DMS79 (cell line): ENCODE measurements around the gene STAP2.

Experiments used
- DNase-seq: peaks from one replicate; lab custom pipeline; 2025; lab: John Stamatoyannopoulos, UW

STAP2 gene, protein sequence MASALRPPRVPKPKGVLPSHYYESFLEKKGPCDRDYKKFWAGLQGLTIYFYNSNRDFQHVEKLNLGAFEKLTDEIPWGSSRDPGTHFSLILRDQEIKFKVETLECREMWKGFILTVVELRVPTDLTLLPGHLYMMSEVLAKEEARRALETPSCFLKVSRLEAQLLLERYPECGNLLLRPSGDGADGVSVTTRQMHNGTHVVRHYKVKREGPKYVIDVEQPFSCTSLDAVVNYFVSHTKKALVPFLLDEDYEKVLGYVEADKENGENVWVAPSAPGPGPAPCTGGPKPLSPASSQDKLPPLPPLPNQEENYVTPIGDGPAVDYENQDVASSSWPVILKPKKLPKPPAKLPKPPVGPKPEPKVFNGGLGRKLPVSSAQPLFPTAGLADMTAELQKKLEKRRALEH

DNA sequence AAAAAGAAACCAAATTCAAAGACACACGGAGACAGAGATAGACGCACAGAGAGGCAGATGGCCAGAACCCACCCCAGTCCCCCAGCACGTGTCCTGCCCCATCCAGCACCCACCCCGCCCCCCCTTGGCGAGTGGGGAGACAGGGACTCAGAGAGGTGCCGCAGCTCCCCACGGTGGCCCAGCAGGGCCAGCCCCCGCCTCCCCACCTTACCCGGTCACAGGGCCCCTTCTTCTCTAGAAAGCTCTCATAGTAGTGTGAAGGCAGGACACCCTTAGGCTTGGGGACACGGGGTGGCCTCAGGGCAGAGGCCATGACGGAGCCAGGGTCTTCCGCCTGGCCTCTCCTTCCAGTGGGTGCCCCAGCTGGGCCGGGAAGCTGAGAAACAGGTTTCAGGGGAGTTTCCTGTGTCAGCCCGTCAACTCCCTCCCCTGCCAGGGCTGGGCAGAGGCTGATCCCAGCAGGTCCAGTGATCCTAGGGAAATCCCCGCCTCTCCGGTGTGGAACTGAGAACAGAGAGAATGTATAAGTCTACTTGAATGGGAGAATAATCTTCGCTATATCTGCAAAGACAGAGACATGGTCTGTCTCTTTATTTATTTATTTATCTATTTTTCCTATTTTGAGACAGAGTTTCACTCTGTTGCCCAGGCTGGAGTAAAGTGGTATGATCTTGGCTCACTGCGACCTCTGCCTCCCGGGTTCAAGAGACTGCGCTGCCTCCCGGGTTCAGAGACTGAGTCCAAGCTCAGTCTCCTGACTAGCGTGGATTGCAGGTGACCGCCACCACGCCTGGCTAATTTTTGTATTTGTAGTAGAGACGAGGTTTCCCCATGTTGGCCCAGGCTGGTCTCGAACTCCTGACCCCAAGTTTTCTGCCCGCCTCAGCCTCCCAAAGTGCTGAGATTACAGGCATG is at the start of gene STAP2:
TSS of gene STAP2 (minus strand) at position 387 of the 915 bp plus-strand sequence. CDS start at position 313, 74 bp downstream.
- no peak for DNase-seq

DNA sequence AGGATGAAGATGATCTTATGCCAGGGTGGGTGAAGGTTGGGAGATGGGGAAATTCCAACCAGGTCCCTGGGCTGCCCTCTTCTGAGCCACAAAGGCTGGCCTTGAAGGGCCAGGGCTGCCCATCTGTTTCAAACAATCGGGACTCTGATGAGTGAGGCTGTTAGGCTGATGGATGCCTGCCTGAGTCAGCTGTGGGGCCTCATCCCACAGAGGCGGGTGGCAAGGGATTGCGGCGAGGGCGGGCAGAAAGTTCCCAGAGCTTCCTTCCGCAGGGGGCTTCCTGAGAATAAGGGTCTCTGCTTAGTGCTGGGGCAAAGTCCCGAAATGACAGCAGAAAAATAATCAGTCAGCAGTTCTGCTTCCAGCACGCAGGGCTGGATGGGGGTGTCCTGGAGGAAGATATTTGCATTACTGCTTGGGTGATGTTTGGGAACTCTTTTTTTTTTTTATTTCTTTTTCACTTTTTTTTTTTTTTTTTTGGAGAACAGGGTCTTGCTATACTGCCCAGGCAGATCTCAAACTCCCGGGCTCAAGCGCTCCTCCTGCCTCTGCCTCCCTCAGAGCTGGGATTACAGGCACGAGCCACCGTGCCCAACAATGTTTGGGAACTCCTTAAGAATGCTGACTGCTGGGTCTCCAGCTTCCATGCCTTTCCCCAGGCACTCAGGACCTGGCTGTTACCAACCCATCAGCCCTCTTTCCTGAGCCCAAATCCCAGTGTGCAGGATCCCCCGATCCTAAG is 47.6 kb upstream of the STAP2 start:
- DNase-seq = no peak

GRCh38 chr19:4385291-4386040 is 46.8 kb upstream of the STAP2 start:
- no peak for DNase-seq

DNA sequence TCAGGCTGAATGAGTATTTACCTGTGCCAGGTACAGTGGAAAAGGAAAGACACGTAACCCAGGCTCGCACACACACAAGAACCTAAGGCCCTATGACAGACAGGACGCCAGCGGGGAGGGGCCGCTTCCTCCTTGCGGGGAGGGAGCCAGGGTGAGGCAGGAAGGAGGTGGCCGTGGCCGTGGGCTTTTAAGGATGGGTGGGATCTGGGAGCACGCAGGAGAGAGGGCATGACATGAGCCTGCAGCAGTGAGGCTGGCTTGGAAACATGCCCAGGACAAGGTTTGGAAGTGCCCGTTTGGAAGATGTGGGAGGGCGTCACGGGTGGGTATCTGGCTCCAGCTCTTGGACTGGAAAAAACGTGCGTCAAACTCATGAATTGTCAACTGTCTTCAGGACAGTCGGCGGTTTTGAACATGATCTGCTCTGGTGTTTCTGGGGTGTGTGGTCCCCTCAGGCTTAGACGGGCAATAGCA is 41.7 kb upstream of the STAP2 start:
- no peak for DNase-seq

DNA sequence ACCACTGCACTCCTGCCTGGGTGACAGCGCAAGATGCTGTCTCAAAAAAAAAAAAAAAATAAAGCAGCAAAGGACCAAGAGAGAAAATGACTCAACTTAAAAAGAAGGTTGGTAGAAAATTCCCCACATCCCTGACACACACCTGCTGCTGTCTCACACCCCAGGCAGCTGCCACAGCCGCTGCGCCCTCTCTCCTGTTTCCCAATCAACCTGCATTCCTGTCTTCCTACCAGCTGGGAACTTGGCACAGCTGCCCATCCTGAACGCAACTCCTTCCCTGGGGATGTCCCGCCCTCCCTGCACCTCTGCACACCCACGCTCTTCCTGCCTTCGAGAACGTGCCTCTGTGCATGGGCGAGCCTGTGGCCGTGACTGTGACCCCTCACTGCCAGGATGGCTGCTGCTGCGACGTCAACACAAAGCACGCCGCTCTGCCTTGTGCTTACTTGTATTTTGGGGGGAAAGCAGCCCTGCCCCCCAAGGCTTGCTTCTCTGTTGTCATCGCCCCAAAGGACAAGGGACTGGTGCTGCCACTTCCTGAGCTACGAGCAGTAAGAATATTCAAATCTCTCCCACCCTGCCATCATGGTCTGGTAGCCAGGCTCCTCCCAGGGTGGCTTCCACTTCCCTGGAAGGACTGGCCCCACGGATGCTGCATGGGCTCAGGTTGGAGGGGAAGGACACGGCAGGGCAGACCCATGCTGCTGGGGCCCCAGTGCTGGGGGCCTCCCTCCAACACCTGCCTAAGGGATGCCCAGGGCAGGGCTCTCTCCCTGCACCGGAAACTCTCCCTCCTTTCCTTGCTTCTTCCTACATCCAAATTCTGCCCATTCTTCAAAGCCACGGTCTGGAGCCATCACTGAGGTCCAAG is 41.0 kb upstream of the STAP2 start:
- no peak for DNase-seq

- no peak for DNase-seq
These were observed 40.3 kb upstream of the STAP2 start for GRCh38 chr19:4378886-4379285.

- no peak for DNase-seq
These were observed 38.6 kb upstream of the STAP2 start for GRCh38 chr19:4376991-4377781.

- DNase-seq = no peak
These were observed 38.0 kb upstream of the STAP2 start for GRCh38 chr19:4376671-4376990.

DNA sequence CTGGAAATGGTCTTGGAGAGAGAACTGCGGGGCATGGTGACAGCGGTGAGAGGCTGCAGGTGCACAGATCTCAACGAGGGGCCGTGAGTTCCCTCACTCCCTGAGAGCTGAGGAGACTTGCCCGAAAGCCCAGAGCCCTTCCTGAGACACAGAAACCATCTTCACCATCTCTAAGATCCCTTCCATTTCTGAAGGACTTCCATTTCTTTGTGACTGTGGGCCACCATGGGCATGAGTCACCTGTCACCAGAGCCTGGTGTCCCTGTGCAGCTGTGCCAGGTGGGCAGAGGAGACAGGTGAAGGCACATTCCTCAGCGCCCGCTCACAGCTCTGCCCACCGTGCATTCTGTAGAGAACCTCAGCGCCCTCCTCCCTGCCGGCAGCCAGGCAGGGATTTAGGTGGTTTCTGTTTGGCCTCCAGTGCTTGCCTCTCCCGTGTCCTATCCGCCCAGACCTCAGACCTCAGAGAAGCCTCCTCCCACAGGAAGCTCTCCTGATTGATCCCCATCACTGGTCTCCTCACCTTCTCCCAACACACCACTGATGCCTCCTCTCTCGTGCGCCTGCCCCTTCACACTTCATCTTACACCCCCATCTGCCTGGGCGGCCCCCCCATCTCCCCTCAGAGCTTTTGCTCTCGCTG is 37.5 kb upstream of the STAP2 start:
- DNase-seq = no peak

DNA sequence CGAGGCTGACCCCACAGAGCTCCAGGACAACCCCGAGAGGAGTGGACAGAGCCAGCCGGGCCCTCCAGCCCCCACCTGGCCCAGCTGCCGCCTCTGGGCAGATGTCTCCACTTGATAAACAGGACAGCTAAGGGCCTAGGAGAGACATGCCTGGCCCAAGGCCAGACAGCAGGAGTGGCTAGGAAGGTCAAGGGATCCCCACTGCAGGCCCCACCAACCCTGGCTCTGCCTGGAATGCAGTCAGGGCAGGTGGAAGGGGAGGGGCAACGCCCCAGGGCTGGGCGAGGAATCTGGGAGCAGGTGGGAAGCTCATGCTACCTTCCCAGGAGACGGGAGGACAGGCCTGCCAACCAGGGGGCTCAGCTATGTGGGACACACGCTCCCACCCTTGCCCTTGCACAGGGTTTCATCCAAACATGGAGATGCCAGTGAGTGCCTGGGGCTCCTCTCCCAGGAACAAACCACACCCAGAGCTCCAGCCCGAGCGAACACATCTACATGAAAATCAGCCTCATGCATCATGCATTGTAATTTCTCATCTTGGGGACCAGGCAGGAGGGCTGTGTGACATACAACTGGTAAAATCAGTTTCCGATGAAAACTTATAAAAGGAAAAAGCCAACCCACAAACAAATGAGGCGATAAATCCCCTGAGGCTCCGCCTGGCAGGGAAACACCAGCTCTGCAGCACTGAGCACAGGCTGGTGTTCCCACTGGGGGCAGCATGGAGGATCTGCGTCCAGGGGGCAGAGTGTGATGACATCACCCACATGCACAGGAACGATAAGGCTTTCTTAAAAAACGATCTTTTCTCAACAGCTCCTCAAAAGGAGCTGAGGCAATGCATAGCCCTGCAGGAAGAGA is 36.8 kb upstream of the STAP2 start:
- DNase-seq = peak; percentile 87

- DNase-seq = no peak
These were observed 36.0 kb upstream of the STAP2 start for GRCh38 chr19:4374498-4375163.

DNA sequence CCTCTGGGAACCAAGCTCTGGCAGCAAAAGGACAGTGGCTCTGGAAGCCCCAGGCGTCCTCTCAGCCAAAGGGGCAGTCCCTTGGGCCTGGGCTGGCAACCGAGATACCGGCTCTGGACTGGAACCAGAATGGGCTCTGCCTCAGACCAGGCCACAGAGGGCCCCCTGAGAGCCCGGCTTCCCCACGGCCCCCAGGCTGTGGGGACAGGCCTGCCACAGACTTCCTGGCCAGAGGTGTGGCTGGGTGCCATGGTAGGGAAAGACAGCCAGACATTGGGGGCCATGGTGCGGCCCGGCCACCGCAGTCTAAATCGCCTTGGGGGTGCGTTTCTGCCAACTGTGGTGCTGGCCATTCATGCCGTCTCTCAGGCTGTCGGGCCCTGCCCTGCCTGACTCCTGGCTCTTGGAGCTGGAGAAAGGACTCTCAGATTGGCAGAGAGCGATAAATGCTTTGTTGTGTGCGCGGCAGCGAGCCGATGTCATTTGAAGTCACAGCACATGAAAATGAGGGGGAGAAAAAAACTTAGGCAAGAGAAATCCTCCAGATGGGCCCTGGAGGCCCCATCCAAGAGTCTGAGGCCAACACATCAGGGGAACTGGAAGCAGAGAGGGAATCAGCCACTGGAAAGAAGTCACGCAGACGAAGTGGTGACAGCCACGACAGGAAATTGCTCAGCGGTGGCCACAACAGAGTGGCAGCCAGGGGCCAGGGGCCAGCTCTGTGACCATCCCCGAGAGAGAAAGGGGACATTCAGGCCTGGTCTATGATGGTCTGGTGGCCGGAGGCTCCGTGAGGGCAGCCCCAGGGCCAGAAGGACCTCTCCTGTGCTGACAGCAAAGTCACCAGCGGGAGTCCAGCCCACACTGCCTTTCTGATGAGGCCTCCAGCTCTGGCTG is 35.2 kb upstream of the STAP2 start:
- DNase-seq = no peak

GRCh38 chr19:4373013-4373367 is 34.4 kb upstream of the STAP2 start:
- DNase-seq = no peak

DNA sequence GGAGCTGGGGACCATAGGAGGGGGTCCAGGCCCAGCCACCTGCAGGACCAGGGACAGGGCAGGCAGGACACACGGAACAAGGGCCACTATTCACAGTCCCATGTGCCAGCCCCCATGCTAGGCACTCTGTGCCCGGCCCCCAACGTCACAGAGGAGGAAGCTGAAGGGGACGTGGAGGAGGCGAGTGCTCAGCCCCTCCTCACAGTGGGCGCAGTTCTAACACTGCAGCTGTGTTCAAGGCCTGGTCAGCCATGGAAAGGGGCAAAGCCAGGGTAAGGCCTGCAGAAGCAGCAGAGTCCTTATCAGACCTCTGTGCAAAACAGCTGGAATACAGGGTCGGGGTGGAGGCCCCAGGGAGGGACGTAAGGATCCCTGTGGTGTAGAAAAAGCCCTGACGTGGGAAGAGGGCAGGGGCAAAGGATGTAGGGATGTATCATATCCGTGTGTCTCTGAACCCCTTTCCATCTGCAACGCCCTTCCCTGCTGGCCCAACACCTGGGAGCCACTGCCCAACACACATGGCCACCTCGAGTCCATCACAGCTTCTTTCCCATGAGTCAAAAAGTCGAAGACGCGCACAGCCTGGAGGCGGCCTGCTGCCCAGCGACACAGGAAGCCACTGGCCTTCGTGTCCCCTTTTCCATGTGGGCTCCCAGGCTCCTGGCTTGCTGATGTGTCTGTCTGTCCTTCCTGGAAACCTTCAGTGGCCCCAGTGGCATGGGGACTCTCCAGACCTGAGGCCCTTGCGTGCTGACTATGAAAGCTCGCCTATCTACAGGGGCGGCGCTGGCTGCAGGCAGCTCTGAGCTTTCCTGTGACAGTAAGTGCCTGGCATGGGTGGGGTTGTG is 33.8 kb upstream of the STAP2 start:
- DNase-seq = no peak

DNA sequence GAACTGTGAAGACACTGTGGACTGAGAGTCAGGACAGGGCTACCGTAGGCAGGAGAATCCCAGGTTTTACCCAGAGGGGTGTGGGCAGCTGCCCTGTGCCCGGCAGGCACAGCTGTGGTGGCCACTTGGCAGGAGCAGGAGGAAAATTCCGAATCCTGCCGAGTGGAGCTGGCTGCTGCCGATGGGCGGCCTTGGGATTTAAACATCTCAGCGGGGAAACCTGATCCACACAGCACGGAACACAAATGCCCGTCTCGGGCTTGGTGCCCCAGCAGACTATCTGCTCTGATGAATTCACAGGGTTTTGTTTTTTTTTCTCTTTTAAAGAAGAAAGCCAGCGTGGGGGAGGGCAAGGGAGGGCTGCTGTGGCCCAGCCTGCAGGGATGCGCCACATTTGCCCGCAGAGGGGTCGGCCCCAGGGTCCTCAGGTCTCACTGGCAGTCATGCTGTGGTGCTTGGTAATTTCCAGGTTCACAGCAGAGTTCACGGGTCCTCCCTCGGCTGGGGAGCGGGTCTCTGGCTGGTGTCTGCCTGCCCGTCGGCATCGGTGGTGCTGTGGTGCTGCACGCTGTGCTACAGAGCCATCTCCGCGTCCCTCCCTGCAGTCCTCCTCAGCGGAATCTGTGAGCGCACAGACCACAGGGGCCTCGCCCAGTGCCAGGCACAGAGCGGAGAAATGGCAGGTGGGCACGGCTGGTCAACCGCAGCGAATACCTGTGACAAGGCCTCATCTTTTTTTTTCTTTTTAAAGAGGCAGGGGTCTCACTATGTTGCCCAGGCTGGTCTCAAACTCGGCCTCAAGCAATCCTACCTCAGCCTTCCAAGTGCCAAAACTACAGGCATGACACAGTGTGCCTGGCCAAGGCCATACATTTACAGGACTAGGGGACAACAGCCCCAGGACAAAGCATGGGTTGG is 32.9 kb upstream of the STAP2 start:
- no peak for DNase-seq
